Smooth muscle cell (in vitro differentiated cells): ENCODE data around the gene RCOR3. TPM values are rescaled to one million over a fixed set of nuclear protein-coding genes. Genes with fewer than 3 reads are reported as not detected.
"Not testable (repeated sequence)": the region's sequence is repeated elsewhere in the genome, so short reads cannot be mapped to it uniquely, and the experiment has no call there.

ENCODE experiments used
- DNase-seq: peaks from one replicate; lab custom pipeline; 2025; ENCODE audit not compliant: unreplicated experiment; lab: John Stamatoyannopoulos, UW
- H2AFZ ChIP-seq: fragments of 200-600 bp; sonication (generic); 2 replicates; pipeline ENCODE4 v1.6.0; 2016; ENCODE audit warnings: antibody characterized with exemption, low read depth, mild to moderate bottlenecking
- H3F3A ChIP-seq: fragments of 200-600 bp; sonication (generic); 2 replicates; pipeline ENCODE4 v1.6.0; 2017; ENCODE audit warnings: antibody characterized with exemption, low read depth
- H3K27ac ChIP-seq: fragments of 200-600 bp; sonication (generic); 2 replicates; pipeline ENCODE4 v1.5.1; 2016; ENCODE audit warnings: low read depth, mild to moderate bottlenecking
- H3K27me3 ChIP-seq: fragments of 200-600 bp; sonication (generic); 2 replicates; pipeline ENCODE4 v1.6.1; 2016; ENCODE audit warnings: low read depth, mild to moderate bottlenecking
- H3K36me3 ChIP-seq: fragments of 200-600 bp; sonication (generic); 2 replicates; pipeline ENCODE4 v1.5.1; 2016; ENCODE audit warnings: low read depth
- H3K4me1 ChIP-seq: fragments of 200-600 bp; sonication (generic); 2 replicates; pipeline ENCODE4 v1.5.1; 2016; ENCODE audit warnings: low read depth
- H3K4me2 ChIP-seq: fragments of 200-600 bp; sonication (generic); 2 replicates; pipeline ENCODE4 v1.6.0; 2016; ENCODE audit warnings: mild to moderate bottlenecking
- H3K4me3 ChIP-seq: fragments of 200-600 bp; sonication (generic); 2 replicates; pipeline ENCODE4 v1.5.1; 2016; ENCODE audit warnings: mild to moderate bottlenecking
- H3K79me2 ChIP-seq: fragments of 200-600 bp; sonication (generic); 2 replicates; pipeline ENCODE4 v1.6.0; 2016; ENCODE audit warnings: low read depth, mild to moderate bottlenecking
- H3K9ac ChIP-seq: fragments of 200-600 bp; sonication (generic); 2 replicates; pipeline ENCODE4 v1.6.0; 2016; ENCODE audit warnings: low read depth
- H3K9me3 ChIP-seq: fragments of 200-600 bp; sonication (generic); replicated peaks from 2 replicates; pipeline ENCODE4 v1.5.1; 2016; ENCODE audit warnings: low read depth
- H4K20me1 ChIP-seq: fragments of 200-600 bp; sonication (generic); 2 replicates; pipeline ENCODE4 v1.6.0; 2016; ENCODE audit warnings: low read depth
- WGBS: methylation state at CpG from one replicate; pipeline ENCODE4 v1.1.7; 2016; ENCODE audit warnings: low lambda C conversion rate; 5-methylcytosine and 5-hydroxymethylcytosine counted together
- polyA plus RNA-seq: library from polyadenylated mRNA; unstranded; fragments of >200 nt; fragmentation: Nextera tagmentation; extraction: Ambion mirVana; gene quantifications from 2 replicates; pipeline ENCODE4 v1.2.1, GENCODE V29; 2016
- total RNA-seq: library from RNA; depleted of rRNA; stranded (reverse); fragments of >200 nt; gene quantifications from 2 replicates; pipeline ENCODE4 v1.2.3, GENCODE V29; 2014
- TF ChIP-seq, protein P1 (sequence below): fragments of 200-600 bp; sonication (generic); IDR thresholded peaks from 2 replicates; pipeline ENCODE4 v1.5.1; 2017; ENCODE audit warnings: borderline replicate concordance, mild to moderate bottlenecking, antibody characterized with exemption; ENCODE audit not compliant: insufficient read depth, poor library complexity, severe bottlenecking

The RCOR3 gene
- total and polyA plus RNA-seq, 2 experiments from 2014 or later, result 22.5 to 27.7 TPM

DNA sequence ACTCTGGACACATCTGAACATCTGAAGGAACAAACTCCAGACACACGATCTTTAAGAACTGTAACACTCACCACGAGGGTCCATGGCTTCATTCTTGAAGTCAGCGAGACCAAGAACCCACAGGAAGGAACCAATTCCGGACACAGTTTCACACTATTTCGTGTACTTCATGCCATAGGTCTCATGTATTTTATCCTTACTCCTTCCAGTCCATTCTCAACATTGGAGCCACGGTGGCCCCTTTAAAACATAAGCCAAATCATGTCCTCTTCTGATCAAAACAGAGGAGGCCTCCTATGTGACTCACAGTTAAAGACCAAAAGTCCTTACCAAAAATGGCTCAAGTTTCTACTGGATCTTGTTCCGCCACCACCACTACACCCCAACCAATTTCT is 29.8 kb upstream of the RCOR3 start:
- Histone ChIP-seq H3K9ac (no peak overlapping the region), H3K9me3 (no peaks in the 10 kb centered on the region), H3K4me1 (no peaks in the 10 kb centered on the region), H4K20me1 (no peaks in the 10 kb centered on the region), H3K36me3 (no peaks in the 10 kb centered on the region), H3K27me3 (no peaks in the 10 kb centered on the region), H3K4me3 (no peak overlapping the region), H3K27ac (no peak overlapping the region), H3K79me2 (no peaks in the 10 kb centered on the region), H3F3A (no peaks in the 10 kb centered on the region), H3K4me2 (no peak overlapping the region), H2AFZ (no peak overlapping the region)
- 91% methylated on average over 7 of the region's 7 CpGs for WGBS
- TF ChIP-seq, protein P1, sequence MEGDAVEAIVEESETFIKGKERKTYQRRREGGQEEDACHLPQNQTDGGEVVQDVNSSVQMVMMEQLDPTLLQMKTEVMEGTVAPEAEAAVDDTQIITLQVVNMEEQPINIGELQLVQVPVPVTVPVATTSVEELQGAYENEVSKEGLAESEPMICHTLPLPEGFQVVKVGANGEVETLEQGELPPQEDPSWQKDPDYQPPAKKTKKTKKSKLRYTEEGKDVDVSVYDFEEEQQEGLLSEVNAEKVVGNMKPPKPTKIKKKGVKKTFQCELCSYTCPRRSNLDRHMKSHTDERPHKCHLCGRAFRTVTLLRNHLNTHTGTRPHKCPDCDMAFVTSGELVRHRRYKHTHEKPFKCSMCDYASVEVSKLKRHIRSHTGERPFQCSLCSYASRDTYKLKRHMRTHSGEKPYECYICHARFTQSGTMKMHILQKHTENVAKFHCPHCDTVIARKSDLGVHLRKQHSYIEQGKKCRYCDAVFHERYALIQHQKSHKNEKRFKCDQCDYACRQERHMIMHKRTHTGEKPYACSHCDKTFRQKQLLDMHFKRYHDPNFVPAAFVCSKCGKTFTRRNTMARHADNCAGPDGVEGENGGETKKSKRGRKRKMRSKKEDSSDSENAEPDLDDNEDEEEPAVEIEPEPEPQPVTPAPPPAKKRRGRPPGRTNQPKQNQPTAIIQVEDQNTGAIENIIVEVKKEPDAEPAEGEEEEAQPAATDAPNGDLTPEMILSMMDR, result no peak
- DNase-seq, result no peak

DNA sequence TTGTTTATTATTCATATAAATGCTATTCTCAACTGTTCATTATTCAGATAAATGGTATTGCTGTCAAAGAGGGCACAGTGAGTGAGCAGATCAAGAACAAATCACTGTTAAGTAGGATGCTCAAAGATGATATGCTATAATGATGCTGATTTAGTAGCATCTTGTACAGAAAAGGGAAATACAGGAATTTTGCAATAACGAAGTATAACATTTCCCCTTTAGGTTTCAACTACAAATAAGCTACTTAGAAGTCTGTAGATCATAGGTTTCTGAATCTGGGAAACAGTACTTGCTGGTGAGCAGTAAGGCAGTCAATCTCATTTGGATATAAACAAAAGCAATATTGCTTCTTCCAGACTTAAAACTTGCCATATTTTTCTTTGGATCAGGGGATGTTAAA is 27.3 kb upstream of the RCOR3 start:
- no peaks in the 10 kb centered on the region for H3K4me1 ChIP-seq
- no peaks in the 10 kb centered on the region for H3K9me3 ChIP-seq
- DNase-seq, result no peak
- H3K4me2 ChIP-seq, result no peak overlapping the region
- H3K9ac ChIP-seq, result no peak overlapping the region
- no peak overlapping the region for H3K4me3 ChIP-seq
- H3K27ac ChIP-seq, result no peak overlapping the region
- no peak overlapping the region for H2AFZ ChIP-seq
- 82% methylated on average over 1 of the region's 1 CpG for WGBS
- TF ChIP-seq, protein P1, result no peak
- no peaks in the 10 kb centered on the region for H3K36me3 ChIP-seq
- no peaks in the 10 kb centered on the region for H3K27me3 ChIP-seq
- H4K20me1 ChIP-seq, result no peaks in the 10 kb centered on the region
- H3K79me2 ChIP-seq, result no peaks in the 10 kb centered on the region
- no peaks in the 10 kb centered on the region for H3F3A ChIP-seq

DNA sequence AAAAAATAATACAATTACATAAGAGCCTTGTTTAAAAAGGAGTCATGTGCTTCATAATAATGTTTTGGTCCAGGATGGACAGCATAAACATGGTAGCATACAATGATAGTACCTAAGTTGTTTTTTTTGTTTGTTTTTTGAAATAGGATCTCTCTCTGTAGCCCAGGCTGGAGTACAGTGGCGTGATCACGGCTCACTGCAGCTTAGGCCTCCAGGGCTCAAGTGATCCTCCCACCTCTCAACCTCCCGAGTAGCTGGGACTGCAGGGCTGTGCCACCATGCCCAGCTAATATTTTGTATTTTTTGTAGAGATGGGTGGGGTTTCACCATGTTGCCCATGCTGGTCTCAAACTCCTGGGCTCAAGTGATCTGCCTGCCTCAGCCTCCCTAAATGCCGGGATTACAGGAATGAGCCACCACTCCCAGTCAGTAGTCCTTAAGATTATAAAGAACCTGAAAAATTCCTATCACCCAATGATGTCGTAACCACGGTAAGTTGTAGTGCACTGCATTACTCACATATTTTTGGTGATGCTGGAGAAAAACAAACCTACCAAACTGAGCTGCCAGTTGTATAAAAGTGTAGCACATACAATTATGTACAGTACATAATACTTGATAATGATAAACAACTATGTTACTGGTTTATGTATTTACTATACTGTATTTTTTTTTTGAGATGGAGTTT is 22.4 kb upstream of the RCOR3 start:
- Histone ChIP-seq H3K9ac (no peak overlapping the region), H4K20me1 (no peaks in the 10 kb centered on the region), H3K79me2 (no peaks in the 10 kb centered on the region), H3K9me3 (no peaks in the 10 kb centered on the region), H3K36me3 (no peaks in the 10 kb centered on the region), H2AFZ (no peak overlapping the region), H3K27me3 (no peaks in the 10 kb centered on the region), H3K4me2 (no peak overlapping the region), H3K4me3 (no peak overlapping the region), H3F3A (no peaks in the 10 kb centered on the region), H3K4me1 (no peaks in the 10 kb centered on the region), H3K27ac (no peak overlapping the region)
- DNase-seq, result no peak
- 68% methylated on average over 6 of the region's 6 CpGs for WGBS
- TF ChIP-seq, protein P1, result no peak

DNA sequence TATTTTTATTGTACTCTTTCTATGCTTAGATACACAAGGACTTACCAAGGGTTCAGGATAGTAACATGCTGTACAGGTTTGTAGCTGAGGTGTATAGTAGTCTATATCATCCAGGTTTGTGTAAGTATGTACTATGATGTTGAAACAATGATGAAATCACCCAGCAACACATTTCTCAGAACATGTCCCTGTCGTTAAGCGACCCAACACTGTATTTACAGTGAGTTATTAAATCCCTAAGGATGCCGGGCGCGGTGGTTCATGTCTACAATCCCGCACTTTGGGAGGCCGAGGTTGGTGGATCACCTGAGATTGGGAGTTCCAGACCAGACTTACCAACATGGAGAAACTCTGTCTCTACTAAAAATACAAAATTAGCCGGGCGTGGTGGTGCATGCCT is 21.6 kb upstream of the RCOR3 start:
- no peak overlapping the region for H3K27ac ChIP-seq
- no peaks in the 10 kb centered on the region for H4K20me1 ChIP-seq
- no peak overlapping the region for H3K9ac ChIP-seq
- H3K4me2 ChIP-seq, result no peak overlapping the region
- H3K36me3 ChIP-seq, result no peaks in the 10 kb centered on the region
- TF ChIP-seq, protein P1, result no peak
- no peaks in the 10 kb centered on the region for H3K9me3 ChIP-seq
- H3F3A ChIP-seq, result no peaks in the 10 kb centered on the region
- no peaks in the 10 kb centered on the region for H3K79me2 ChIP-seq
- H3K4me3 ChIP-seq, result no peak overlapping the region
- no peak for DNase-seq
- no peak overlapping the region for H2AFZ ChIP-seq
- 94% methylated on average over 9 of the region's 9 CpGs for WGBS
- no peaks in the 10 kb centered on the region for H3K27me3 ChIP-seq
- no peaks in the 10 kb centered on the region for H3K4me1 ChIP-seq

DNA sequence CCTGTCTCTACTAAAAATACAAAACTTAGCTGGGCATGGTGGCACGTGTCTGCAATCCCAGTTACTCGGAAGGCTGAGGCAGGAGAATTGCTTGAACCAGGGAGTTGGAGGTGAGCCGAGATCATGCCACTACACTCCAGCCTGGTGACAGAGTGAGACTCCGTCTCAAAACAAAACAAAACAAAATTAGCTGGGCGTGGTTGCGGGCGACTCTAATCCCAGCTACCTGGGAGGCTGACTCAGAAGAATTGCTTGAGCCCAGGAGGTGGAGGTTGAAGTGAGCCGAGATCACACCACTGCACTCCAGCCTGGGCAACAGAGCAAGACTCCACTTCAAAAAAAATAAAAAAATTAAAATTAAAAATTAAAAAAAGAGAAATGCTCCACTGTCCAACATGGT is 18.6 kb upstream of the RCOR3 start:
- not testable (repeated sequence) for H2AFZ ChIP-seq, H3K4me1 ChIP-seq, DNase-seq, H3K9me3 ChIP-seq, H3K4me2 ChIP-seq, H3K4me3 ChIP-seq, H3K27me3 ChIP-seq, H3F3A ChIP-seq, H3K79me2 ChIP-seq, H3K27ac ChIP-seq, H4K20me1 ChIP-seq, H3K36me3 ChIP-seq, H3K9ac ChIP-seq
- WGBS, result 95% methylated on average over 8 of the region's 8 CpGs
